HG02870 (cell line): Measurements from ENCODE around the gene SENP6.
"Not testable (repeated sequence)": the region's sequence is repeated elsewhere in the genome, so short reads cannot be mapped to it uniquely, and the experiment has no call there.

Experiments
- ATAC-seq: cut with Tn5 transposase; IDR thresholded peaks from one replicate; pipeline ENCODE4 v1.9.1; 2021; ENCODE audit warnings: mild to moderate bottlenecking, moderate library complexity; ENCODE audit not compliant: unreplicated experiment

Gene SENP6, protein sequence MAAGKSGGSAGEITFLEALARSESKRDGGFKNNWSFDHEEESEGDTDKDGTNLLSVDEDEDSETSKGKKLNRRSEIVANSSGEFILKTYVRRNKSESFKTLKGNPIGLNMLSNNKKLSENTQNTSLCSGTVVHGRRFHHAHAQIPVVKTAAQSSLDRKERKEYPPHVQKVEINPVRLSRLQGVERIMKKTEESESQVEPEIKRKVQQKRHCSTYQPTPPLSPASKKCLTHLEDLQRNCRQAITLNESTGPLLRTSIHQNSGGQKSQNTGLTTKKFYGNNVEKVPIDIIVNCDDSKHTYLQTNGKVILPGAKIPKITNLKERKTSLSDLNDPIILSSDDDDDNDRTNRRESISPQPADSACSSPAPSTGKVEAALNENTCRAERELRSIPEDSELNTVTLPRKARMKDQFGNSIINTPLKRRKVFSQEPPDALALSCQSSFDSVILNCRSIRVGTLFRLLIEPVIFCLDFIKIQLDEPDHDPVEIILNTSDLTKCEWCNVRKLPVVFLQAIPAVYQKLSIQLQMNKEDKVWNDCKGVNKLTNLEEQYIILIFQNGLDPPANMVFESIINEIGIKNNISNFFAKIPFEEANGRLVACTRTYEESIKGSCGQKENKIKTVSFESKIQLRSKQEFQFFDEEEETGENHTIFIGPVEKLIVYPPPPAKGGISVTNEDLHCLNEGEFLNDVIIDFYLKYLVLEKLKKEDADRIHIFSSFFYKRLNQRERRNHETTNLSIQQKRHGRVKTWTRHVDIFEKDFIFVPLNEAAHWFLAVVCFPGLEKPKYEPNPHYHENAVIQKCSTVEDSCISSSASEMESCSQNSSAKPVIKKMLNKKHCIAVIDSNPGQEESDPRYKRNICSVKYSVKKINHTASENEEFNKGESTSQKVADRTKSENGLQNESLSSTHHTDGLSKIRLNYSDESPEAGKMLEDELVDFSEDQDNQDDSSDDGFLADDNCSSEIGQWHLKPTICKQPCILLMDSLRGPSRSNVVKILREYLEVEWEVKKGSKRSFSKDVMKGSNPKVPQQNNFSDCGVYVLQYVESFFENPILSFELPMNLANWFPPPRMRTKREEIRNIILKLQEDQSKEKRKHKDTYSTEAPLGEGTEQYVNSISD

DNA sequence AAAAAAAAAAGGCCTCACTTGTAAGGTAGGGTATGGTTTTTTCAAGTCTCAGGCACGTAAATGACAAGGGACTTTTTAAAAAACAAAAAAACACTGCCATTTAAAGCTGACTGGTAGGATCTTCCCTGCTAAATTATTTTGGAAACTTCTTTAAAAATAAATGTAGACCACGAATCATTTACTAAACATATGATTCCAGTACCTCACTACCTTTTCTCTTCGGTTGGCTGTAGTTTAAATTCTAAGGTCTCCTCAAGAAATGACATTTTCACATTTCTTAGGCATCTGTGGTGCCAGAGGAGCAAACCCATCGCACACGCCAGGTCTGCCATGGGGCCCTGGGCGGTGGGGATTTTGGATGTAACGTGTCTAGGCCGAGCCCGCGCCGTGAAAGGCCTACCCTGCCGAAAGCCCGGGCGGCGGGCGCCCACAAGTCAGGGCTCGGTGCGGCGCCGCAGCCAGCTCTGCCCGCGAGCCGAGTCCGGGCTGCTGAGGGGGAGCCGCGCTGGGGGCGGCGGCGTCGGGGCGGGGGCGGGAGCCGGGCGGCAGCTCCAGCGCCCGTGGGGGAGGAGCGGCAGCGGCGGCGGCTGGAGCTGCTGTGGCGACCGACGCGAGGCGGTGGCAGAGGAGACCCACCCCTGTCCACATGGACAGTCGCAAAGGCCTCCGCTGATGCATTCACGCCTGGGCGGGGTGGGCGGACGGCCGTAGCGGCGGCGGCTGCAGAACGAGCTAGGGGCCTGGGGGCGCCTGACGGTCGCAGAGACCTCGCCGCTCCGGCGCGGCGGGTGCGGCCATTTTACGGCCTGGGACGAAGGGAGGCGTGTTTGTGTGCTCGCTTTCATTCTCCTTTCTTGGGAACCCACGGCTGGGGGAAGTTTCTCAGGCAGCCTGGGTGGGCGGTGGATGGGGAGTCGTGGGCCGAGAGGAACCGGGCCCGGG lies at the start of gene SENP6:
Gene SENP6, plus strand, starts transcription at position 577 of the 942 bp plus-strand sequence. CDS start 645 bp downstream, outside the sequence.
- ATAC-seq, result peak; percentile 54

DNA sequence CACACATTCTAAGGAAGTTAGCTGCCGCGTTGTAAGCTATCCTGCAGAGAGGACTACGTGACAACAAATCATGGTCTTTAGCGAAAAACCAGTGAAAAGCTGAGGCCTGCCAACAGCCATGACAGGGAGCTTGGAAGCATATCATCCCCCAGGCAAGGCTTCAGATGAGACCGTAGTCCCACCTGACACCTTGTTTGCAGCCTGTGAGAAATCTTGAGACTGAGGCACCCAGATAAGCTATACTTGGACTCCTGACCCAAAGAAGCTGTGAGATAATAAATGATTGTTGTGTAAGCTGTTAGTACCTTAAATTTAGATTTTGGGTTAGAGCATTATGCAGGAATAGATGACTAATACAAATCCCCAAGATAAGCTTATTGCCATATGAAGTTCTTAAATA lies 45.4 kb upstream of the SENP6 start:
- ATAC-seq, result no peak

DNA sequence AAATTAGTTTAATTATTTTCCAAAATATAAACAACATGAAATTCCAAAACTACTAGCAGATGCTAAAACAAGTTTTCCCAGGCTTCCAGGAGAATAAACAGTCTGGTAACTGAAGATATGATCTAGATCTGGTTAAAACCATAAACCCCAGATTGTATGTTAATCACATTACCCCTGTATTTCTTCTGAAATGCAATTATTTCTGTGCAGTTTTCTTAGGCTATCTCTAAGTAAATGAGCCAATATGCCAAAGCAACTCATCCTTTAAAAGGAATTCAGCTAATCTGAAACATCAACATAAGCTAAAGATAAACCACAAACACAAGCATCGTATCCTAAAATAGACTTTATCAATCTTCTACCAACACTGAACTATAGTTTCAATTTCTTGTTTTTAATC lies 44.6 kb upstream of the SENP6 start:
- ATAC-seq, result no peak

DNA sequence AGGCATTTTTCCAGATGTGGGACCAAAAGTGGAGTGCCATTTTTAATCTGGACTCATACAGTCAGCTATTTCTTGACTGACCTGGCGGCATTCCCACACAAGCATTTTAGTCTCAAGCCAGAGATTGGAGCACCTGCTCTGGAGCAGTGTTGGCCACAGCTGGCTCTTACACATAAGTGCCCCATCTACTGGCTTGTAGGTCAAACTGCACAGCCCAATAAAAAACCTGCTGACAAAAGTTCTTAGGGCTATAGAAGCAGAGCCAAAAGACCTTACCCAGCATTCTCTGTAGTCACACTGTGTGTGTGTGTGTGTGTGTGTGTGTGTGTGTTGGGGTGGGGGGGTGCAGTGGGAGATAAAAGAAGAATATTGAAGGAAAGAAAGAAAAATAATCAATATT lies 38.6 kb upstream of the SENP6 start:
- peak; percentile 98 for ATAC-seq

DNA sequence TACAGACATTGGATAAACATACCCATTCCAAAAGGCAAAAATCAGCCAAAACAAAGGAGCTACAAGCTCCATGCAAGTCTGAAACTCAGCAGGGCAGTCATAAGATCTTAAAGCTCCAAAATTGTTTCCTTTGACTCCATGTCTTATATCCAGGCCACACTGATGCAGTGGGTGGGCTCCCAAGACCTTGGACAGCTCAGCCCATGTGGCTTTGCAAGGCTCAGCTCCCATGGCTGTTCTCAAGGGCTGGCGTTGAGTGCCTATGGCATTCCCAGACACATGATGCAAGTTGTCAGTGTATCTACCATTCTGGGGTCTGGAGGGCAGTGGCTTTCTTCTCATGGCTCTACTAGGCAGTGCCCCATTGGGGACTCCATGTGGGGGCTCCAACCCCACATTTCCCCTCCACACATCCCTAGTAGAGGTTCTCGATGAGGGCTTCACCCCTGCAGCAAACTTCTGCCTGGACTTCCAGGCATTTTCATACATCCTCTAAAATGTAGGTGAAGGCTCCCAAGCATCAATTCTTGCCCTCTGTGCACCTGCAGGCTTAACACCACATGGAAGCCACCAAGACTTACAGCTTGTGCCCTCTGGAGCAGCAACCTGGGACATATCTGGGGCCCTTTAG lies 35.4 kb upstream of the SENP6 start:
- ATAC-seq, result no peak

DNA sequence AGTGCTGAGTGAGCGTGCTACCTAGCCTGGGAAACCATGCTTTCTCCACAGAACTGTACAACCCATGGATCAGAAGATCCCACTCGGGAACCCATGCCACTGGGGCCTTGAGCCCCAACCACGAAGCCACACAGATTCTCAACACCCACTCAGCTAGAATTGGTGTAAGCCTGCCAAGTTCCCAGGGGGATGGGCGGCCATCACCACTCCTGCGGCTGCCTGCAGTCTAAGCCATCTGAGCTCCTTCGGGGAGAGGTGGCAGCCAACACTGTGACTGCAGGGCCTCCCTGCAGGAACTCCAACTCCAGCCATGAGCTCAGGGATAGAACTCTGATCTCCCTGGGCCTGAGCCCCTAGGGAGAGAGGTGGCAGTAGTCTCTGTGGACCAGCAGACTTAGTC lies 33.6 kb upstream of the SENP6 start:
- no peak for ATAC-seq

DNA sequence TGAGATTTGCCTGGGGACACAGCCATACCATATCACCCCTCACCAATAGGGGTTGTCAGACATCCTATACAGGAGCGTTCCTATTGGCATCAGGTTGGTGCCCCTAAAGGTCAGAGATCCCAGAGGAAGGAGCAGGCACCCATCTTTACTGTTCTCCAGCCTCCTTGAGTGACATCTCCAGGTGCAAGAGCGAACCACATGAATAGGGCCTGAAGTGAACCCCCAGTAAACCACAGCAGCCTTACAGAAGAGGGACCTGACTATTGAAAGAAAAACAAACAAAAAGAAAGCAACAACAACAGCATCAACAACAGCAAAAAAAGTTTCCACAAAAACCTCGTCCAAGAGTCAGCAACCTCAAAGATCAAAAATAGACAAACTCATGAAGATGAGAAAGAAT lies 32.7 kb upstream of the SENP6 start:
- ATAC-seq, result no peak

DNA sequence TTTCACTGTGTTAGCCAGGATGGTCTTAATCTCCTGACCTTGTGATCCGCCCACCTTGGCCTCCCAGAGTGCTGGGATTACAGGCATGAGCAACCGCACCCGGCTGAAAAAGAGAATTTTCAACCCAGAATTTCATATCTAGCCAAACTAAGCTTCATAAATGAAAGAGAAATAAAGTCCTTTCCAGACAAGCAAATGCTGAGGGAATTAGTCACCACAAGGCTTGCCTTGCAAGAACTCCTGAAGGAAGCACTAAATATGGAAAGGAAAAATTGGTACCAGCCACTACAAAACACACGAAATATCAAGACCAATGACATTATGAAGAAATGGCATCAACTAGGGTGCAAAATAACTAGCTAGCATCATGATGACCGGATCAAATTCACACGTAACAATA lies 31.0 kb upstream of the SENP6 start:
- ATAC-seq, result not testable (repeated sequence)

DNA sequence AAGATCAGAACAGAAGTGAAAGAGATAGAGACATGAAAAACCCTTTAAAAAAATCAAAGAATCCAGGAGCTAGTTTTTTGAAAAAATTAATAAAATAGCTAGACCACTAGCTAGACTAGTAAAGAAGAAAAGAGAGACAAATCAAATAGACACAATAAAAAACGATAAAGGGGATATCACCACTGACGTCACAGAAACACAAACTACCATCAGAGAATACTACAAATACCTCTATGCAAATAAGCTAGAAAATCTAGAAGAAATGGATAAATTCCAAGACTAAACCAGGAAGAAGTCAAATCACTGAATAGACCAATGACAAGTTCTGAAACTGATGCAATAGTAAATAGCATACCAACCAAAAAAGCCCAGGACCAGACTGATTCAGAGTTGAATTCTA lies 29.6 kb upstream of the SENP6 start:
- no peak for ATAC-seq

DNA sequence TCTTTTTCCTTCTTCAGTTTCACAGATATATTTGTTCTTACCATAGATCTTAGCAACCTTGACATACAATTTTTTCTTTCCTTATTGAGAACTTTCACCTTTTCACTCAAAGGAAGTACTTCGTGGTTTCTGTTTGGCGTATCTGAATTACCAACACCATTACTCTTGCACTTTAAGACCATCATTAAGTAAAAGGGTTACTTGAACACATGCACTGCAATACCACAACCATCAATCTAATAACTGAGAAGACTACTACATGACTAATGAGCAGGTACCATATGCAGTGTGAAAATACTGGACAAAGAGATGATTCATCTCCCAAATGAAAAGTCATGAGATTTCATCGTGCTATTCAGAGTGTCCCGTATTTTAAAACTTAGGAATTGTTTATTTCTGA lies 21.7 kb upstream of the SENP6 start:
- peak; percentile 97 for ATAC-seq

DNA sequence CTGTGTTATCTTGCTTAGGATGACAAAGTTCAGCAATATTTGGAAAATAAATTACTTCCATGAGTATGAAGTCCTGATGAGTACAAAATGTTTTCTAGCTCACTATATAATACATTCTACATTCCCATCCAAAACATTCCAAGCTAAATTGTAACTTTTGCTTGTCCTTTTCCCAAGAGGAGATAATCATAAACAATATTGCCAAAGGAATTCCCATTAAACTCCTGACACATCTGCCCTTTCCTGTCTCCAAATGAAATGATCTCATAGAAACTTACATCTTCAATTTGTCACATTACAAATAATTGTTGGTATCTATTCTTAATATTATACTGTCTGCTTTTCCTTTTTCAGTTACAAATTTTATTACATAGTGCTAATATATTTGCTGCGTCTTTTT lies 20.4 kb upstream of the SENP6 start:
- ATAC-seq, result no peak

DNA sequence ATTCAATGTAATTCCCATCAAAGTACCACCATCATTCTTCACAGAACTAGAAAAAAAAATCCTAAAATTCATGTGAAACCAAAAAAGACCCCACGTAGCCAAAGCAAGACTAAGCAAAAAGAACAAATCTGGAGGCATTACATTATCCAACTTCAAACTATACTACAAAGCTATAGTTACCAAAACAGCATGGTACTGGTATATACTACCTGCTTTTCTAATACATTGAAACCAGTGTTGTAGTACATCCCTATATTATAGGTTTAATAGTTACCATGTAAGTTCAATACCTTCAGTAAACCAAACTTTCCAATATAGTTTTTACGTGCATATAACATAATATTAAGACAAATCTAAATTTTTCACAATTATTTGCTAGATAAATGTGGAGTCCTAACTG lies 17.1 kb upstream of the SENP6 start:
- ATAC-seq, result not testable (repeated sequence)

DNA sequence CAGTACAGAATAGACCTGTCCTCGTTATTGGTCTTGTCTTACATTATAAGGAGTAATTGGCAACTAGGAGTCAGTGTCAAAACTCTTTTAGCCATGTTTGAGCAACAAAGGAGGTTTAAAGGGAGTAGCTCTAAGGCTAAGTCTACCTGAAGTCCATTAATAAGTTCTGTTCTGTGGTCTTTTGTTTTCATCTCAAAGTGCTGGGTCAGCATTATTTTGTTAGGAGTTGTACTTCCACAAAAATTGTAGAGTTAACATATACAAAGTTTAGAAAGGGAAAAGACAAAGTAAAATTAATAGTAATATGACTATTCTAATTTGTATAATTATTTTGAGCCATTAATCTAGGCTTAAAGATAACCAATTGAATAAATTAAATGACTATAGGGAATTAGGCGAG lies 12.7 kb upstream of the SENP6 start:
- ATAC-seq, result no peak

DNA sequence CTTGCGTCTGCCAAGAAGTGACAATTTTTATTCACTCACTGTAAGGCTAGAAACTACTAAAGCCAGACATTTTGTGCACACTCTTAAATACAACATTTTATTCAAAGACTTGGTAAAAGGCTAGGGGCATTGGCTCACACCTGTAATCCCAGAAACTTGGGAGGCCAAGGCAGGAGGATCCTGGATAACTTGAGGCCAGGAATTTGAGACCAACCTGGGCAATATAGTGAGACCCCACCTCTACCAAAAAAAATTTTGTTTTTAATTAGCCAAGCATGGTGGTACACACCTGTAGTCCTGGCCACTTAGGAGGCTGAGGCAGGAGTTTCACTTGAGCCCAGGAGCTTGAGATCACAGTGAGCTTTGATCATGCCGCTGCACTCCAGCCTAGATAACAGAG lies 11.3 kb upstream of the SENP6 start:
- no peak for ATAC-seq

DNA sequence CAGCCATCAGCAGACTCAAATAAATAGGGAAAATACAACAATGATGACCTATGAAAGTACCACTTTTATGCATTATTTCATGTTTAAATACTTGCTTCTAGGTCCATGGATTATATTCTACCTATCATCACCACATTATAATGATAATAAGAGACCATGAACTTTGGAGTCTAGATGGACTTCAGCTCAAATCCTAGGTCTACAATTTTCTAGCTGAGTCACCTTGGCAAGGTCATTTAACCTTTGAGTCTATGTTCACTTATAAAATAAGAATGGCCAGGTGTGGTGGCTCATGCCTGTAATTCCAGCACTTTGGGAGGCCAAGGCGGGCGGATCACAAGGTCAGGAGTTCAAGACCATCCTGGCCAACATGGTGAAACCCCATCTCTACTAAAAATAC lies 5.3 kb upstream of the SENP6 start:
- not testable (repeated sequence) for ATAC-seq

DNA sequence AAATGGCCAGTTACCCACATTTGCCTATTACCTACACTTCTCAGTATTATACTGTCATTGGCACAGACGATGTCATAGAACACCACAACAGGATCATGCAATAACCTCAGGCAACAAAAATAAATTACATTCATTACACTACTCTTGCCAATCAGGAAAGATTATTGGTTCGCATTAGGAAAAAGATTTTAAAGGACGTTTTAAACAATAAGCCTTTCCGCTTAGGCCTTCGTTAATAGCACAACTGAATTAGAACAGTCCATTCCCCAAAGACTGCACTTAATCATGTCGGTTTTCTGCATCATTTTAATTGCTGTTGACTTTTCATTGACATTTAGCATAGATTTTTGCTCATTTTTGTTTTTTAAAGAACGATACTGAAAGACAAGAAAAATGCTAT lies 912 bp upstream of the SENP6 start:
- ATAC-seq, result no peak

DNA sequence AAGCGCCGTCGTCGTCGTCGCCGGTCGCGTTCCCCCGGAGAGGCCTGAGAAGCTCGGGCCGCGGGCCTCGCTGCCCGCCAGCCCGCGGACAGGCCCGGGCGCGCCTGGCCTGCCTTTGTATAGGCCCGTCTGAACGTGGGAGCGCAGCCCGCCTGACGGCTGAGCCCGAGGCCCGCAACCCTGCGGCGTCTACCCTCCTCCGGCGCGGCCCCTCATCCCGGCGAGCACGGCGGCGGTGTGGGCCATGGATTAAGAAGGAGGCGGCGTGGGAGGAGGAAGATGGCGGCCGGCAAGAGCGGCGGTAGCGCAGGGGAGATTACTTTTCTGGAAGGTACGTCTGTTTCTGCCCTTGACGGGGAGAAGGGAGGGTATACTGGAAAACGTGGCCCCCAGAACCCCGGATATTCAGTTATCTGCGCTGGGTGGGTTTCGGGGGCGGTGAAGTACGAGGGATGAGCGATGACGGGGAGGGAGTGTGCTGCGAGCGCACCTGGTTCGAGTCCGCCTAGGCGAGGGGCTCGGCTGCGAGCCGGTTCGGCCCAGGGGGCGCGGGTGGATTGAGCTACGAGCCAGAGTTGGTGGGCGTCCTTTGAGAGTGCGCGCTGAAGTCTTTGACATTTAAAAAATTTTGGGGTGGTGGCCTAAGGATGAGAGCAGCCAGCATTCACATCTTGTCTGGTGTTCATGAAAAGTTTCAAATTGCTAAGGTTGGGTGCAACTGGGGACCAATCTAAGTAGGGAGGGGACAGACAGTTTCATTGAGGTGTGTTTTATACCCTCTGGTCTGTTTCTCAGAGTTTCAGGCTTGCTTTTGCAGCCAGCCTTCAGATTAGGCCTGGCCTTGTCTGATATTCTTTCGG lies 796 bp downstream of the SENP6 start:
- peak; percentile 36 for ATAC-seq

DNA sequence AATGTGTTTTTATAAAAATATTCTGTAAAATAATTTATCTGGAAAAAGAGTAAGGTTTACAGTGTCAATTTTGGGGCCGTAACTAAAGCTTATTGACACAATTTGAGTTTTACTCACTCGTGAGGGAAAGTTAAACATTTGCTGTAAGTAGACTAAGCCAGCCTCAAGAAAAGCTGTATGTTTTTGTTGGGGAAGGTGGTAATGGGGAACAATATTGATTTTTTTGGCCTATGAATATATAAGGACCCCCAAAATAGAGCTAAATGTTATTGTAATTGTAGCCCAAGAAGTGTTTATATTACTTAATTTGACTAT lies 1.4 kb downstream of the SENP6 start:
- ATAC-seq, result no peak

DNA sequence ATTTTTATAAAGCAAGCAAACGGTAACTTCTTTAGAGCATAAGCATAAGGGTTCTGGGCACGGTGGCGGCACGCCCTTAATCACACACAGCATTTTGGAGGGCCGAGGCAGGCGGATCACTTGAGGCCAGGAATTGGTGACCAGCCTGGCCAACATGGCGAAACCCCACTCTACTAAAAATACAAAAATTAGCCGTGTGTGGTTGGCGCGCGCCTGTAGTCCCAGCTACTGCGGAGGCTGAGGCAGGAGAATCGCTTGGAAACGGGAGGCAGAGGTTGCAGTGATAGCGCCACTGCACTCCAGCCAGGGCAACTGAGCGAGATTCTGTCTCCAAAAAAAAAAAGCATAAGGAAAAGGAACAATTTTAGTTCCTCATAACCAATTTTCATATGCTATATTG lies 2.6 kb downstream of the SENP6 start:
- no peak for ATAC-seq
